ENCODE data around the gene MLC1. TPM values are rescaled to one million over a fixed set of nuclear protein-coding genes. Genes with fewer than 3 reads are reported as not detected.

Gene MLC1
- total RNA-seq, 4 donors from 2014 or later = not detected

DNA sequence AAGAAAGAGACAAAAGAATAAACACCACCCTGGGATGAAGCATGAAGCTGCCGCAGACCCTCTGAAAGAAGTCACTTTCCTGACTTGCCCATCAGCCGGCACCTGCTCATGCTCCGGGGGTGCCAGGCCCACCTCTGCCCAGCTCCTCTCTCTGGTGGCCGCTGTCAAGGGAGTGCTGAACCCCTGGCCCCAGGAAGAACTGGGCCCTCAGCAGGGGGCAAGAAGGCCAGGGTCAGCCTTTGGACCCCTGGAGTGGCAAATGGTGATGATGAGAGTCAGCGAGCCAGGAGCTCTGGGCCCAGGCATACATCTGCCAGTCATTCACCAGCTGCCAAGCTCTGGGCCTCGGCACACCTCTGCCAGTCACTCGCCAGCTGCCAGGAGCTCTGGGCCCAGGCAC, 44.5 kb downstream of the MLC1 start:
- H3K27me3 ChIP-seq = no peaks in the 10 kb centered on the region
- TF ChIP-seq CTCF (IDR thresholded peaks at IDR 0.05) (no peak), POLR2A (IDR thresholded peaks at IDR 0.05) (no peak)

DNA sequence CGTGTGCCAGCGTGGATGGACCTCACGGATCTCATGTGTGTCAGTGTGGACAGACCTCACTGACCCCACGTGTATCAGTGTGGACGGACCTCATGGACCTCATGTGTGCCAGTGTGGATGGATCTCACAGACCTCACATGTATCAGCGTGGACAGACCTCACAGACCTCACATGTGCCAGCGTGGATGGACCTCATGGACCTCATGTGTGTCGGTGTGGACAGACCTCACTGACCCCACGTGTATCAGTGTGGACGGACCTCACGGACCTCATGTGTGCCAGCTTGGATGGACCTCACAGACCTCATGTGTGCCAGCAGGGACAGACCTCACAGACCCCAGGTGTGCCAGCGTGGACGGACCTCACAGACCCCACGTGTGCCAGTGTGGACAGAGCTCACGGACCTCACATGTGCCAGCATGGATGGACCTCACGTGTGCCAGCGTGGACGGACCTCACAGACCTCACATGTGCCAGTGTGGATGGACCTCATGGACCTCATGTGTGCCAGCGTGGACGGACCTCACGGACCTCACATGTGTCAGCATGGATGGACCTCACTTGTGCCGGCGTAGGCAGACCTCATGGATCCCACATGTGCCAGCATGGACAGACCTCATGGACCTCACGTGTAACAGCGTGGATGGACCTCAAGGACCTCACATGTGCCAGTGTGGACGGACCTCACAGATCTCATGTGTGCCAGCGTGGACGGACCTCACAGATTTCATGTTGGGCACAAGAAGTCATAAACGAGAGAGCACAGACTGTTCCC, 45.4 kb downstream of the MLC1 start:
- no peaks in the 10 kb centered on the region for H3K4me1 ChIP-seq
- no peaks in the 10 kb centered on the region for H3K36me3 ChIP-seq
- H3K27me3 ChIP-seq = no peaks in the 10 kb centered on the region
- no peaks in the 10 kb centered on the region for H3K9me3 ChIP-seq
- H3K27ac ChIP-seq = no peak overlapping the region
- DNase-seq = no peak
- TF ChIP-seq CTCF (IDR thresholded peaks at IDR 0.05) = no peak
- no peak for TF ChIP-seq POLR2A (IDR thresholded peaks at IDR 0.05)
- no peak overlapping the region for H3K4me3 ChIP-seq

More for the DNA sequence above, 44.5 kb downstream of the MLC1 start:
- Histone ChIP-seq H3K36me3 (no peaks in the 10 kb centered on the region), H3K9me3 (no peaks in the 10 kb centered on the region), H3K27ac (no peak overlapping the region), H3K4me1 (no peaks in the 10 kb centered on the region), H3K4me3 (no peak overlapping the region)
- DNase-seq = no peak

- no peaks in the 10 kb centered on the region for H3K27me3 ChIP-seq
- DNase-seq = no peak
- no peaks in the 10 kb centered on the region for H3K4me1 ChIP-seq
- no peaks in the 10 kb centered on the region for H3K36me3 ChIP-seq
- H3K9me3 ChIP-seq = no peaks in the 10 kb centered on the region
- TF ChIP-seq POLR2A (IDR thresholded peaks at IDR 0.05) = no peak
- no peak for TF ChIP-seq CTCF (IDR thresholded peaks at IDR 0.05)
- no peak overlapping the region for H3K4me3 ChIP-seq
- H3K27ac ChIP-seq = no peak overlapping the region
Observed at GRCh38 chr22:50035976-50036724, 49.1 kb downstream of the MLC1 start.

DNA sequence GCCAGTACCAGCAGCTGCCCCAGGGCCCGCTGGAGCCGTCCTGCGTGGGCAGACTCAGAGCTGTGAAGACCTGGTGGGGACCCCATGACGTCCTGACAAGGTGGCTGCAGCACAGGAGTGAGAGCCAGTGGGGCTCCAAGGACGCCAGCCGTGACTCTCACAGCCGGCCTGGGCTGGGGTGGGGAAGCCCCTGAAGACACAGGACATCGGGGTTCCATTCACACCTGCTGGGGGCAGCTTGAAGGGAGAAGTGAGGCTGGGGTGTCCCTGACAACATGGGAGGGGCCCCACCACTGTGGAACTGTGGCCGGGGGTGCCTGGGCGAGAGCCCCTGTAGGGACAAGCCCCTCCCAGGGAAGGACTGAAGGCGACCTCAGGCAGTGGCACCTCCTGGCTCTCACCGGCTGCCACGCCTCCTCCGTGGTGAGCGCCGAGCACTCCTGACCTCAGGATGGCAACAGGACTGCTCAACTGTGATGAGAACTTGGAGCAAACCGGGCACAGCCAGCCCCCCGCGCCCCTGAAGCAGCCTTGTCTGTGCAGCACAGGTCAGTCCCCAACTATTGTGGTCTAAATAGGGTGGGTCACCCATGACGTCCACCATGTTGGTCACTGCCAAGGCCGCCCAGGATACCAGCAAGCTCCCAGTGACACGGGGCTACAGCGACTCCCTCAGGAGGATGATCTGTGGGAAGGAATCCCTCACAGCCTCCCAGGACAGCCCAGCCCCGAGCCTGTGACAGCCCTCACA, 49.9 kb downstream of the MLC1 start:
- H3K4me3 ChIP-seq = no peak overlapping the region
- H3K4me1 ChIP-seq = peaks cover 0 to under 1% (median 0%) of the 10 kb centered on the region in 4 donors
- DNase-seq = no peak
- no peaks in the 10 kb centered on the region for H3K36me3 ChIP-seq
- no peaks in the 10 kb centered on the region for H3K27me3 ChIP-seq
- TF ChIP-seq CTCF (IDR thresholded peaks at IDR 0.05) = no peak
- TF ChIP-seq POLR2A (IDR thresholded peaks at IDR 0.05) = no peak
- H3K9me3 ChIP-seq = no peaks in the 10 kb centered on the region
- H3K27ac ChIP-seq = no peak overlapping the region

- H3K27ac ChIP-seq = no peak overlapping the region
- H3K9me3 ChIP-seq = no peaks in the 10 kb centered on the region
- no peaks in the 10 kb centered on the region for H3K27me3 ChIP-seq
- no peaks in the 10 kb centered on the region for H3K36me3 ChIP-seq
- no peak for DNase-seq
- peaks cover 0 to 5% (median 4%) of the 10 kb centered on the region in 4 donors for H3K4me1 ChIP-seq
- no peak for TF ChIP-seq POLR2A (IDR thresholded peaks at IDR 0.05)
- TF ChIP-seq CTCF (IDR thresholded peaks at IDR 0.05) = no peak
- no peak overlapping the region for H3K4me3 ChIP-seq
Observed at GRCh38 chr22:50034126-50035081, 50.8 kb downstream of the MLC1 start.
